Sigmoid colon (tissue), 7 donors: ENCODE data around the gene DAO. TPM values are rescaled to one million over a fixed set of nuclear protein-coding genes. Genes with fewer than 3 reads are reported as not detected.
"Not testable (repeated sequence)": the region's sequence is repeated elsewhere in the genome, so short reads cannot be mapped to it uniquely, and the experiment has no call there.

Experiments
- DNase-seq: peaks from one replicate; pipeline ENCODE4 v3.0.0-alpha.2; 2019
- H3K27ac ChIP-seq, 4 donors: fragments of 200-600 bp; sonication (generic); one replicate each; pipeline ENCODE4 v1.5.1; 2016 to 2019; ENCODE audit warnings: mild to moderate bottlenecking in 1 of 4
- H3K27me3 ChIP-seq, 3 donors: fragments of 200-600 bp; sonication (generic); one replicate each; pipeline ENCODE4 v1.5.1; 2019; ENCODE audit warnings: mild to moderate bottlenecking in 1 of 3
- H3K36me3 ChIP-seq, 4 donors: fragments of 200-600 bp; sonication (generic); one replicate each; pipeline ENCODE4 v1.5.1; 2016 to 2019
- H3K4me1 ChIP-seq, 4 donors: fragments of 200-600 bp; sonication (generic); one replicate each; pipeline ENCODE4 v1.5.1; 2017 to 2019
- H3K4me3 ChIP-seq, 4 donors: fragments of 200-600 bp; sonication (generic); one replicate each; pipeline ENCODE4 v1.5.1; 2017 to 2019; ENCODE audit warnings: mild to moderate bottlenecking in 2 of 4, moderate library complexity in 1 of 4
- H3K9me3 ChIP-seq, 4 donors: fragments of 200-600 bp in 3 of 4; sonication (generic) in 3 of 4; one replicate each; pipeline versions ENCODE4 v1.5.1 to v1.6.1; 2013 to 2019
- CTCF ChIP-seq, 4 experiments: fragments of 450-650 bp in 3 of 4; fragments of 200-600 bp in 1 of 4; IDR thresholded peaks; one replicate each; pipeline ENCODE4 v1.5.1; 2016 to 2019; ENCODE audit warnings: antibody characterized with exemption in 4 of 4, mild to moderate bottlenecking in 3 of 4, moderate library complexity in 2 of 4
- EP300 ChIP-seq, 4 donors: sonication (generic); formaldehyde crosslinking; IDR thresholded peaks; one replicate each; pipeline ENCODE4 v1.6.1; 2017; ENCODE audit warnings: antibody characterized with exemption in 4 of 4
- POLR2A ChIP-seq, 2 donors: fragments of 450-650 bp; IDR thresholded peaks; one replicate each; pipeline ENCODE4 v1.6.1; 2016; ENCODE audit warnings: antibody characterized with exemption in 2 of 2, mild to moderate bottlenecking in 2 of 2, moderate library complexity in 2 of 2
- POLR2AphosphoS5 ChIP-seq, 4 donors: sonication (generic); formaldehyde crosslinking; IDR thresholded peaks; one replicate each; pipeline ENCODE4 v1.6.1; 2017; ENCODE audit warnings: antibody characterized with exemption in 4 of 4
- WGBS, 2 donors: extraction: QIAGEN DNeasy Blood & Tissue Kit; methylation state at CpG; one replicate each; pipeline ENCODE4 v1.1.7; 2013; 5-methylcytosine and 5-hydroxymethylcytosine counted together
- intact Hi-C: fragments of 100-400 bp; cut with DNase I; formaldehyde crosslinking; loops from one replicate; pipeline ENCODE4 v1.15.1; 2023
- polyA plus RNA-seq, 3 donors: library from polyadenylated mRNA; stranded (reverse); fragments of 200-250 nt; gene quantifications; one replicate each; pipeline ENCODE4 v1.2.3, GENCODE V29; 2013
- total RNA-seq, 4 donors: library from RNA; depleted of rRNA; stranded (reverse); fragments of >200 nt; gene quantifications; one replicate each; pipeline ENCODE4 v1.1.0, GENCODE V29; 2016
- donor health status: healthy with polysubstance abuse.
- donor health status: Bipolar disorder and iron deficiency.
- donor health status: healthy.

The DAO gene
- total and polyA plus RNA-seq, 7 donors, result 1.0 to 9.0 (median 4.2) TPM; not detected in 4

GRCh38 chr12:108859923-108860291 is 20.0 kb upstream of the DAO start:
- no peaks in the 10 kb centered on the region for H3K27me3 ChIP-seq
- no peak for DNase-seq
- no peak overlapping the region for H3K27ac ChIP-seq
- intact Hi-C loops, result loop anchor here (5.0 to 10.0 kb wide), 2 partner anchors 92 to 235 kb away; partner anchors contain the start of genes ALKBH2 and UNG
- H3K4me1 ChIP-seq, result peaks cover 0 to 31% (median 27%) of the 10 kb centered on the region in 4 donors
- WGBS, 2 donors, result 91 to 94% methylated on average over 1 of the region's 1 CpG
- H3K9me3 ChIP-seq, result no peaks in the 10 kb centered on the region
- no peaks in the 10 kb centered on the region for H3K36me3 ChIP-seq
- H3K4me3 ChIP-seq, result no peak overlapping the region
- TF ChIP-seq EP300 (IDR thresholded peaks at IDR 0.05) (no peak), CTCF (IDR thresholded peaks at IDR 0.05) (no peak), POLR2AphosphoS5 (IDR thresholded peaks at IDR 0.05) (no peak), POLR2A (IDR thresholded peaks at IDR 0.05) (no peak)

- intact Hi-C loops, result no loop called here
- DNase-seq, result no peak
- WGBS, 2 donors, result 75 to 79% methylated on average over 6 of the region's 6 CpGs
- TF ChIP-seq EP300 (IDR thresholded peaks at IDR 0.05) (no peak), POLR2A (IDR thresholded peaks at IDR 0.05) (no peak), POLR2AphosphoS5 (IDR thresholded peaks at IDR 0.05) (no peak), CTCF (IDR thresholded peaks at IDR 0.05) (no peak)
- Histone ChIP-seq H3K9me3 (no peaks in the 10 kb centered on the region), H3K4me1 (peaks cover 0 to 26% (median 24%) of the 10 kb centered on the region in 4 donors), H3K4me3 (no peak overlapping the region), H3K27me3 (no peaks in the 10 kb centered on the region), H3K27ac (no peak overlapping the region), H3K36me3 (no peaks in the 10 kb centered on the region)
Measured at GRCh38 chr12:108860443-108860842, 19.4 kb upstream of the DAO start.

- Histone ChIP-seq H3K4me3 (no peak overlapping the region), H3K36me3 (no peaks in the 10 kb centered on the region), H3K9me3 (no peaks in the 10 kb centered on the region), H3K27me3 (no peaks in the 10 kb centered on the region), H3K27ac (no peak overlapping the region), H3K4me1 (peaks cover 0 to 14% (median 11%) of the 10 kb centered on the region in 4 donors)
- intact Hi-C loops, result no loop called here
- DNase-seq, result no peak
- no peak for TF ChIP-seq POLR2A (IDR thresholded peaks at IDR 0.05)
- no peak for TF ChIP-seq EP300 (IDR thresholded peaks at IDR 0.05)
- no peak for TF ChIP-seq CTCF (IDR thresholded peaks at IDR 0.05)
- TF ChIP-seq POLR2AphosphoS5 (IDR thresholded peaks at IDR 0.05), result no peak
- 62 to 83% methylated on average over 6 of the region's 6 CpGs for WGBS, 2 donors
Measured at GRCh38 chr12:108861878-108862587, 17.9 kb upstream of the DAO start.

GRCh38 chr12:108862588-108862959 is 17.3 kb upstream of the DAO start:
- no peak overlapping the region for H3K4me3 ChIP-seq
- H3K9me3 ChIP-seq, result no peaks in the 10 kb centered on the region
- DNase-seq, result no peak
- intact Hi-C loops, result no loop called here
- 91 to 94% methylated on average over 3 of the region's 3 CpGs for WGBS, 2 donors
- H3K27ac ChIP-seq, result no peak overlapping the region
- no peaks in the 10 kb centered on the region for H3K36me3 ChIP-seq
- no peaks in the 10 kb centered on the region for H3K27me3 ChIP-seq
- H3K4me1 ChIP-seq, result peaks cover 0 to 14% (median 11%) of the 10 kb centered on the region in 4 donors
- TF ChIP-seq EP300 (IDR thresholded peaks at IDR 0.05) (no peak), POLR2AphosphoS5 (IDR thresholded peaks at IDR 0.05) (no peak), CTCF (IDR thresholded peaks at IDR 0.05) (no peak), POLR2A (IDR thresholded peaks at IDR 0.05) (no peak)

GRCh38 chr12:108865169-108865568 is 14.7 kb upstream of the DAO start:
- DNase-seq, result no peak
- 96 to 98% methylated on average over 4 of the region's 4 CpGs for WGBS, 2 donors
- H3K4me1 ChIP-seq, result no peaks in the 10 kb centered on the region
- no peaks in the 10 kb centered on the region for H3K36me3 ChIP-seq
- H3K27me3 ChIP-seq, result no peaks in the 10 kb centered on the region
- no peaks in the 10 kb centered on the region for H3K9me3 ChIP-seq
- intact Hi-C loops, result no loop called here
- H3K27ac ChIP-seq, result no peak overlapping the region
- no peak overlapping the region for H3K4me3 ChIP-seq
- TF ChIP-seq CTCF (IDR thresholded peaks at IDR 0.05) (no peak), EP300 (IDR thresholded peaks at IDR 0.05) (no peak), POLR2AphosphoS5 (IDR thresholded peaks at IDR 0.05) (no peak)

- H3K4me3 ChIP-seq, intact Hi-C loops, H3K4me1 ChIP-seq, H3K27me3 ChIP-seq, H3K9me3 ChIP-seq, H3K27ac ChIP-seq, DNase-seq, H3K36me3 ChIP-seq: not testable (repeated sequence)
- WGBS, 2 donors, result 74 to 87% methylated on average over 10 of the region's 10 CpGs
Measured at GRCh38 chr12:108866083-108866482, 13.8 kb upstream of the DAO start.
